Aorta (tissue), 5 donors: ENCODE data around the gene PRDX5. TPM values are rescaled to one million over a fixed set of nuclear protein-coding genes. Genes with fewer than 3 reads are reported as not detected.

Experiments
- ATAC-seq: fragments of 200-7000 bp; cut with Tn5 transposase; one replicate; pipeline ENCODE4 v1.9.1; 2022; ENCODE audit warnings: moderate library complexity; ENCODE audit not compliant: low FRiP score
- DNase-seq, 2 donors: peaks; one replicate each; pipeline ENCODE4 v3.0.0-alpha.2; 2020
- H3K27ac ChIP-seq, 2 donors: one replicate each; pipeline ENCODE4 v1.5.1; 2013; ENCODE audit warnings: low read length in 2 of 2, mild to moderate bottlenecking in 2 of 2, moderate library complexity in 2 of 2, control low read depth in 1 of 2, inconsistent platforms in 1 of 2, low read depth in 1 of 2
- H3K27me3 ChIP-seq, 2 donors: one replicate each; pipeline ENCODE4 v1.6.1; 2013; ENCODE audit warnings: control low read depth in 1 of 2, low read length in 1 of 2, mild to moderate bottlenecking in 1 of 2, moderate library complexity in 1 of 2; ENCODE audit not compliant: insufficient read depth in 2 of 2, control insufficient read depth in 1 of 2
- H3K36me3 ChIP-seq, 2 donors: one replicate each; pipeline ENCODE4 v1.6.1; 2013; ENCODE audit warnings: control low read depth in 1 of 2, low read length in 1 of 2, mild to moderate bottlenecking in 1 of 2; ENCODE audit not compliant: insufficient read depth in 2 of 2, control insufficient read depth in 1 of 2
- H3K4me1 ChIP-seq, 2 donors: one replicate each; pipeline ENCODE4 v1.6.1; 2013; ENCODE audit warnings: low read length in 2 of 2, control low read depth in 1 of 2, mild to moderate bottlenecking in 1 of 2, moderate library complexity in 1 of 2; ENCODE audit not compliant: insufficient read depth in 2 of 2, control insufficient read depth in 1 of 2
- H3K4me3 ChIP-seq, 2 donors: one replicate each; pipeline ENCODE4 v1.5.1; 2013; ENCODE audit warnings: low read length in 2 of 2, control low read depth in 1 of 2, mild to moderate bottlenecking in 1 of 2
- H3K9me3 ChIP-seq: one replicate; pipeline ENCODE4 v1.6.1; 2013; ENCODE audit warnings: mild to moderate bottlenecking, low read length; ENCODE audit not compliant: control insufficient read depth
- WGBS, 2 donors: extraction: QIAGEN DNeasy Blood & Tissue Kit; methylation state at CpG; one replicate each; pipeline ENCODE4 v1.1.7; 2013; 5-methylcytosine and 5-hydroxymethylcytosine counted together
- intact Hi-C, 2 donors: fragments of 100-400 bp; cut with DNase I; formaldehyde crosslinking; loops; one replicate each; pipeline versions ENCODE4 v1.14.2 to v1.15.0; 2022
- long read RNA-seq, 2 donors: library from polyadenylated mRNA; unstranded; transcript quantifications; one replicate each; pipeline ENCODE4 v2.0.0, GENCODE V29; 2020 to 2021
- polyA plus RNA-seq, 2 donors: library from polyadenylated mRNA; stranded (reverse); fragments of 200-250 nt; gene quantifications; one replicate each; pipeline ENCODE4 v1.2.3, GENCODE V29; 2013
- total RNA-seq, 2 donors: library from RNA; stranded (reverse); fragmentation: NEBNext Ultra II Directional; extraction: Animal tissue kit (Norgen Biotek cat#: 25700); gene quantifications; one replicate each; pipeline ENCODE4 v1.2.1, GENCODE V29; 2021
- donor health status: healthy with polysubstance abuse.
- donor health status: Bipolar disorder and iron deficiency.
- donor health status: DM: no; HTN: no; CAD: no.
- donor health status: DM: no; HTN: no; CAD: no.
- donor health status: DM: yes; HTN: yes; CAD: no.

The PRDX5 gene
- 10 to 100 TPM; 69.9 to 95.7 TPM for total RNA-seq
- polyA plus RNA-seq, result 100 to 1,000 TPM; 188 to 316 TPM
- long read RNA-seq, donor 1, transcript PRDX5-201 (6 exons, 893 nt), result major isoform, 60 of 70 reads
- long read RNA-seq, donor 1, partial matches to known transcripts, result 2 of 70 reads
- long read RNA-seq, donor 1, other reads (novel, unspliced or antisense), result 8 of 70 reads
- long read RNA-seq, donor 2, transcript PRDX5-201 (6 exons, 893 nt), result major isoform, 36 of 46 reads
- long read RNA-seq, donor 2, partial matches to known transcripts, result 2 of 46 reads
- long read RNA-seq, donor 2, other reads (novel, unspliced or antisense), result 6 of 46 reads

- 1% methylated on average over 56 to 61 of the region's 61 CpGs for WGBS, 2 donors
- intact Hi-C loops, result loop anchor here (1.0 to 5.0 kb wide), 2 partner anchors 37 to 39 kb away; partner anchors contain the start of gene RPS6KA4 (in 1 of the 2)
Observed at GRCh38 chr11:64317961-64318765, at the start of gene PRDX5. TSS of gene PRDX5 (plus strand) at chr11:64318121. CDS start at chr11:64318216, 95 bp downstream.

GRCh38 chr11:64268893-64269539 lies 48.9 kb upstream of the PRDX5 start:
- no peaks in the 10 kb centered on the region for H3K27me3 ChIP-seq
- 1% methylated on average over 34 of the region's 34 CpGs for WGBS, 2 donors
- no peaks in the 10 kb centered on the region for H3K9me3 ChIP-seq
- DNase-seq (peak; percentile 81 to 88), ATAC-seq (peak; percentile 26)
- H3K27ac ChIP-seq, result peak overlapping the region in 1 of 2 donors; percentile 72
- H3K36me3 ChIP-seq, result peaks cover 0 to 3% of the 10 kb centered on the region in 2 donors
- peak overlapping the region; percentile 46 to 49 for H3K4me3 ChIP-seq
- H3K4me1 ChIP-seq, result no peaks in the 10 kb centered on the region
- intact Hi-C loops, result loop anchor here in 1 of 2 donors (2.0 kb wide), 1 partner anchor 18 kb away; the partner anchor contains the start of gene PLCB3

More at GRCh38 chr11:64317961-64318765, at the start of gene PRDX5:
- Histone ChIP-seq H3K27ac (peak within 1 kb of the TSS; percentile 32 to 85), H3K4me3 (peak within 1 kb of the TSS; percentile 56 to 65), H3K36me3 (no peaks in the 10 kb centered on the region), H3K27me3 (no peaks in the 10 kb centered on the region), H3K4me1 (no peaks in the 10 kb centered on the region), H3K9me3 (no peaks in the 10 kb centered on the region)
- ATAC-seq (peak; percentile 94), DNase-seq (peak; percentile 98)

DNA sequence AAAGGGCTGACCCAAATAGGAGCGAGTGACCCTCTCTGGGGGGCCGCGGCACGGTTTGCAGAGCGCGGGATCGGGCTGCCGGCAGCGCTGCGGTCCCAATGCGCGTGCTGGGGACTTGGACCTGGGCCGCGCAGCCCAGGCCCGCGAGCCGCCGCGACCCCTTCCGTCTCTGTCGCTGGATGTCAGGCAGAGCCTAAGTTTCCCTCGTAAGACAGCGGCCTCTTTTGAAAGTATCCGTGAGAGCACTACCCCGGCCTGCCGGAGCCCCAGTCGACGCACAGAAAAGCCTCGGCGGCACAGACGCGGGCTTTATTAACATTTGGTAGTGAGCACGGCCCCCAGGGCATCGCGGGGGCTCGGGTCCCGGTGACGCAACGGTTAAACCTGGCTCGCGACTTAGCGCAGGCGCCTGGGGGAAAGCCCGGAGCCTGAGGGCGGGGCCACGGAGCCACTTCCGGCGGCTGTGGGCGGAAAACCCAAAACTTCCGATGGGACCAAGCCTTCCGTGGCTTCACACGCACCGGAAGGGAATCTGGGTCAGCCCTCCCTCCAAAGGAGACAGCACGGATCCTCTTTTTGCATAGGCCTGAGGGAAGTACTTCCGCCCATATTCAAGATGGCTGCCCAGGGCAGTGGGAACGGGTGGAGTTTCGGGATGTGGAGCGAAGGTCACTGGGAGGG lies 48.2 kb upstream of the PRDX5 start:
- H3K9me3 ChIP-seq, result no peaks in the 10 kb centered on the region
- DNase-seq, result peak; percentile 98 to 99
- H3K27ac ChIP-seq, result peak overlapping the region in 1 of 2 donors; percentile 92
- H3K27me3 ChIP-seq, result no peaks in the 10 kb centered on the region
- peak; percentile 93 for ATAC-seq
- H3K4me3 ChIP-seq, result peak overlapping the region; percentile 46 to 49
- WGBS, 2 donors, result 0% methylated on average over 54 to 58 of the region's 58 CpGs
- intact Hi-C loops, result loop anchor here in 1 of 2 donors (1.0 to 2.0 kb wide), 2 partner anchors 19 to 28 kb away; partner anchors contain the start of genes FKBP2 and PLCB3
- peaks cover 0 to 3% of the 10 kb centered on the region in 2 donors for H3K36me3 ChIP-seq
- no peaks in the 10 kb centered on the region for H3K4me1 ChIP-seq

- Histone ChIP-seq H3K27ac (no peak overlapping the region), H3K4me3 (no peak overlapping the region), H3K27me3 (no peaks in the 10 kb centered on the region), H3K4me1 (no peaks in the 10 kb centered on the region), H3K36me3 (peaks cover 0 to 2% of the 10 kb centered on the region in 2 donors), H3K9me3 (no peaks in the 10 kb centered on the region)
- WGBS, 2 donors, result 86 to 89% methylated on average over 15 of the region's 15 CpGs
- DNase-seq (no peak), ATAC-seq (no peak)
- intact Hi-C loops, result no loop called here
Observed at GRCh38 chr11:64275031-64275800, 42.7 kb upstream of the PRDX5 start.

DNA sequence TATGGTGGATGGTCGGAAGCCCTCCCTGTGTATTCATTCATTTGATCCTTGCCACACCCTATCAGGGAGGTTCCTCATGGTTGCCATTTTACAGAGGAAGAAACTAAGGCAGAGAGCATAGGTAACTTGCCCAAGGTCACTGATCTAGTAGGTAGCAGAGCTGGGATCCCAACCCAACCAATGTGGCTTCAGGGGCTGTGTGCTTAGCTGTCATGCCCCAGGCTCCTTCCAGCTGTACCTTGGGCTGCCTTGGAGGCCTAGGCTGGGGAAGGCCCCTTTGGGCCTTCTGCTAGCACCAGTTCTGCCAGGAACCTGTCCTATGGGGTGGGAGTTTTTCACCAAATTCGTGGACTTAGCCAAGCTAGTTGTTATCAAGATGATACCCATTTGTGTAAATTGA lies 42.1 kb upstream of the PRDX5 start:
- H3K27ac ChIP-seq, result no peak overlapping the region
- H3K27me3 ChIP-seq, result no peaks in the 10 kb centered on the region
- H3K4me3 ChIP-seq, result no peak overlapping the region
- no peaks in the 10 kb centered on the region for H3K4me1 ChIP-seq
- ATAC-seq, result no peak
- DNase-seq, result no peak
- peaks cover 0 to 2% of the 10 kb centered on the region in 2 donors for H3K36me3 ChIP-seq
- no peaks in the 10 kb centered on the region for H3K9me3 ChIP-seq
- intact Hi-C loops, result no loop called here
- 79 to 88% methylated on average over 2 of the region's 2 CpGs for WGBS, 2 donors

GRCh38 chr11:64276653-64277431 lies 41.1 kb upstream of the PRDX5 start:
- Histone ChIP-seq H3K27ac (no peak overlapping the region), H3K4me3 (no peak overlapping the region), H3K36me3 (peaks cover 0 to 2% of the 10 kb centered on the region in 2 donors), H3K27me3 (no peaks in the 10 kb centered on the region), H3K4me1 (no peaks in the 10 kb centered on the region), H3K9me3 (no peaks in the 10 kb centered on the region)
- DNase-seq, result no peak
- no peak for ATAC-seq
- intact Hi-C loops, result no loop called here
- 75 to 76% methylated on average over 17 of the region's 17 CpGs for WGBS, 2 donors

DNA sequence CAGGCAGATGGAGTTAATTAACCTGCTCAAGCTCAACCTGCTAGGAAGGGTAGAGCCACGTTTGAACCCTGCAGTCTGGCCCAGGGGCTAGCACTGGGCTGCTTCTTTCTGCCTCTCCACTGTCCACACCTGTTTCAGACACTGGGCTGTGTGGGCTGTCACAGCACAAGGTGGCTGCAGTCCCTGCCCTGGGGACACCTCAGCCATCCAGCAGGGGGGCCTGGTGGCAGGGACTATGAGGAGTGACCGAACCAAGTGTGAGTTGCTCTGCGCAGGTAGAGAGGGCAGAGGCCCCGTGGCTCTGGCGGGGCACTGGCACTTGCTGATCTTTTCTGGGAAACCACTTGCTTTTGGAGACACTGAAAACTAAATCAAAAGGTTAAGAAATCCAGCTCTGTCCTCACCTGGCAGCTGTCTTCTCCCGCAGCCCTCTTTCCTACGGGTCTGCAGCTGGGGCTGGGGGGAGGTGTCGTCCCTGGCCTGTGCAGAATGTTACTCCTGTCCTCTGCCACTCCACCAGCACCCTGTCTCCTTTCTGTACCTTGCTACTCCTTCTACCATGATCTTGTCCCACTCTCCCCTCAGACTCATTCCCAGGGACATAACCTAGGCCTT lies 39.2 kb upstream of the PRDX5 start:
- Histone ChIP-seq H3K36me3 (peaks cover 0 to 2% of the 10 kb centered on the region in 2 donors), H3K27ac (no peak overlapping the region), H3K4me3 (no peak overlapping the region), H3K4me1 (no peaks in the 10 kb centered on the region), H3K27me3 (no peaks in the 10 kb centered on the region), H3K9me3 (no peaks in the 10 kb centered on the region)
- 82 to 85% methylated on average over 8 of the region's 8 CpGs for WGBS, 2 donors
- ATAC-seq (no peak), DNase-seq (no peak)
- intact Hi-C loops, result no loop called here
